GM12878 (cell line): ENCODE data around the gene RNASEH2A. TPM values are rescaled to one million over a fixed set of nuclear protein-coding genes. Genes with fewer than 3 reads are reported as not detected.

Experiments
- BHLHE40 ChIP-seq, 2 experiments: fragments of 450-650 bp in 1 of 2; IDR thresholded peaks; 2 replicates each; pipeline ENCODE4 v1.6.1; 2011 to 2017; ENCODE audit warnings: low read depth in 2 of 2, borderline replicate concordance in 1 of 2, improper control_type of control experiment in 1 of 2, low read length in 1 of 2, mild to moderate bottlenecking in 1 of 2
- CBFB ChIP-seq: IDR thresholded peaks from 2 replicates; pipeline ENCODE4 v1.6.1; 2016; ENCODE audit warnings: antibody characterized with exemption, low read depth
- CHD2 ChIP-seq: IDR thresholded peaks from 2 replicates; pipeline ENCODE4 v1.6.1; 2011; ENCODE audit warnings: low read depth, low read length, improper control_type of control experiment, borderline replicate concordance
- CHD4 ChIP-seq: fragments of 200-600 bp; sonication (generic); IDR thresholded peaks from 2 replicates; pipeline ENCODE4 v1.6.1; 2016; ENCODE audit warnings: mild to moderate bottlenecking
- CREB1 ChIP-seq: IDR thresholded peaks from 2 replicates; pipeline ENCODE4 v1.6.1; 2012; ENCODE audit warnings: low read depth, mild to moderate bottlenecking, inconsistent platforms
- CREM ChIP-seq: IDR thresholded peaks from 2 replicates; pipeline ENCODE4 v1.6.1; 2014; ENCODE audit warnings: antibody characterized with exemption, low read depth
- EGR1 ChIP-seq, 2 experiments: IDR thresholded peaks; 1 replicate in 1 of 2; 2 replicates in 1 of 2; pipeline ENCODE4 v1.6.1; 2011 to 2012; ENCODE audit warnings: low read depth in 2 of 2, low read length in 2 of 2, borderline replicate concordance in 1 of 2, mild to moderate bottlenecking in 1 of 2, moderate library complexity in 1 of 2
- FOS ChIP-seq: IDR thresholded peaks from 3 replicates; pipeline ENCODE4 v1.6.1; 2011; ENCODE audit warnings: borderline replicate concordance; ENCODE audit not compliant: insufficient read length; ENCODE audit errors: extremely low read depth
- FOXK2 ChIP-seq: fragments of 450-650 bp; IDR thresholded peaks from 2 replicates; pipeline ENCODE4 v1.6.1; 2017; ENCODE audit warnings: mild to moderate bottlenecking, moderate library complexity
- IRF4 ChIP-seq: IDR thresholded peaks from 2 replicates; pipeline ENCODE4 v1.6.1; 2011; ENCODE audit warnings: low read depth, low read length
- JUND ChIP-seq: IDR thresholded peaks from 2 replicates; pipeline ENCODE4 v1.6.1; 2012; ENCODE audit warnings: low read depth, mild to moderate bottlenecking, low read length, improper control_type of control experiment, moderate library complexity
- MEF2A ChIP-seq: IDR thresholded peaks from 2 replicates; pipeline ENCODE4 v1.6.1; 2011; ENCODE audit warnings: low read depth, mild to moderate bottlenecking, low read length, moderate library complexity; ENCODE audit not compliant: insufficient read depth
- MEF2B ChIP-seq: fragments of 450-650 bp; IDR thresholded peaks from 2 replicates; pipeline ENCODE4 v1.6.1; 2018; ENCODE audit warnings: mild to moderate bottlenecking, moderate library complexity; ENCODE audit not compliant: partially characterized antibody, poor library complexity, severe bottlenecking
- MTA3 ChIP-seq: IDR thresholded peaks from 2 replicates; pipeline ENCODE4 v1.6.1; 2012; ENCODE audit warnings: low read length, inconsistent platforms, borderline replicate concordance
- MXI1 ChIP-seq: fragments of 150-350 bp; IDR thresholded peaks from 2 replicates; pipeline ENCODE4 v1.6.1; 2011; ENCODE audit warnings: low read depth, mild to moderate bottlenecking, inconsistent platforms, low read length, improper control_type of control experiment
- NBN ChIP-seq: fragments of 450-650 bp; IDR thresholded peaks from 2 replicates; pipeline ENCODE4 v1.6.1; 2016
- NFXL1 ChIP-seq: fragments of 450-650 bp; IDR thresholded peaks from 2 replicates; pipeline ENCODE4 v1.6.1; 2017; ENCODE audit warnings: antibody characterized with exemption, mild to moderate bottlenecking, borderline replicate concordance
- NR2C1 ChIP-seq: fragments of 450-650 bp; IDR thresholded peaks from 2 replicates; pipeline ENCODE4 v1.6.1; 2017; ENCODE audit warnings: antibody characterized with exemption, mild to moderate bottlenecking, moderate library complexity
- NR2C2 ChIP-seq: IDR thresholded peaks from 2 replicates; pipeline ENCODE4 v1.6.1; 2011; ENCODE audit warnings: borderline replicate concordance, low read depth; ENCODE audit not compliant: control insufficient read depth, insufficient read length
- RAD21 ChIP-seq: IDR thresholded peaks from 2 replicates; pipeline ENCODE4 v1.6.1; 2011; ENCODE audit warnings: mild to moderate bottlenecking, low read depth, low read length, moderate library complexity; ENCODE audit not compliant: insufficient read depth
- SMARCA5 ChIP-seq: fragments of 450-650 bp; IDR thresholded peaks from 2 replicates; pipeline ENCODE4 v1.6.1; 2017; ENCODE audit warnings: mild to moderate bottlenecking
- SP1 ChIP-seq: IDR thresholded peaks from one replicate; pipeline ENCODE4 v1.6.1; 2011; ENCODE audit warnings: low read depth, low read length
- SPI1 ChIP-seq: IDR thresholded peaks from 2 replicates; pipeline ENCODE4 v1.6.1; 2011; ENCODE audit warnings: low read depth, mild to moderate bottlenecking, low read length, moderate library complexity, borderline replicate concordance; ENCODE audit not compliant: insufficient read depth
- SREBF2 ChIP-seq: IDR thresholded peaks from 2 replicates; pipeline ENCODE4 v1.6.1; 2012; ENCODE audit warnings: mild to moderate bottlenecking, low read length
- STAT3 ChIP-seq: IDR thresholded peaks from 2 replicates; pipeline ENCODE4 v1.6.1; 2011; ENCODE audit warnings: low read depth, low read length, improper control_type of control experiment
- TCF12 ChIP-seq: IDR thresholded peaks from 2 replicates; pipeline ENCODE4 v1.6.1; 2011; ENCODE audit warnings: low read depth, mild to moderate bottlenecking, low read length
- ZBED1 ChIP-seq: IDR thresholded peaks from 2 replicates; pipeline ENCODE4 v1.6.1; 2016; ENCODE audit warnings: borderline replicate concordance
- ZNF24 ChIP-seq: fragments of 450-650 bp; IDR thresholded peaks from 2 replicates; pipeline ENCODE4 v1.6.1; 2017; ENCODE audit warnings: antibody characterized with exemption, mild to moderate bottlenecking
- ZNF622 ChIP-seq: fragments of 450-650 bp; IDR thresholded peaks from 2 replicates; pipeline ENCODE4 v1.6.1; 2017; ENCODE audit warnings: mild to moderate bottlenecking, inconsistent platforms
- polyA plus RNA-seq, 11 experiments: library from polyadenylated mRNA; depleted of rRNA in 4 of 11; unstranded in 6 of 11; stranded (reverse) in 5 of 11; fragments of >200 nt; fragmentation: Nextera tagmentation in 4 of 11; fragmentation: Illumina TruSeq in 1 of 11; extraction: Ambion mirVana in 4 of 11; extraction: Trizol in 1 of 11; gene quantifications; 1 replicate in 1 of 11; 2 replicates in 10 of 11; pipeline versions ENCODE4 v1.2.1 to v1.2.3, GENCODE V29; 2011 to 2016; ENCODE audit warnings: inconsistent platforms in 2 of 11, missing spikeins in 2 of 11, low read depth in 1 of 11
- total RNA-seq, 4 experiments: library from RNA; depleted of rRNA in 3 of 4; stranded (reverse); fragments of >200 nt in 3 of 4; fragmentation: Illumina TruSeq in 1 of 4; extraction: Trizol in 1 of 4; gene quantifications; 2 replicates each; pipeline versions ENCODE4 v1.2.1 to v1.2.3, GENCODE V29; 2013 to 2021
- TF ChIP-seq, protein P1 (sequence below): IDR thresholded peaks from 2 replicates; pipeline ENCODE4 v1.6.1; 2011; ENCODE audit warnings: low read depth, mild to moderate bottlenecking, low read length, moderate library complexity, borderline replicate concordance; ENCODE audit errors: extremely low read depth
- TF ChIP-seq, protein P2 (sequence below): fragments of 450-650 bp; IDR thresholded peaks from 2 replicates; pipeline ENCODE4 v1.6.1; 2017; ENCODE audit warnings: borderline replicate concordance
- TF ChIP-seq, protein P3 (sequence below): fragments of 450-650 bp; IDR thresholded peaks from 2 replicates; pipeline ENCODE4 v1.6.1; 2016; ENCODE audit warnings: mild to moderate bottlenecking

The RNASEH2A gene
- total and polyA plus RNA-seq, 10 of the 15 experiments (the other 5 are each of a cell fraction or from before 2014, with no cell fraction given): 17.4 to 103 (median 40.4) TPM

DNA sequence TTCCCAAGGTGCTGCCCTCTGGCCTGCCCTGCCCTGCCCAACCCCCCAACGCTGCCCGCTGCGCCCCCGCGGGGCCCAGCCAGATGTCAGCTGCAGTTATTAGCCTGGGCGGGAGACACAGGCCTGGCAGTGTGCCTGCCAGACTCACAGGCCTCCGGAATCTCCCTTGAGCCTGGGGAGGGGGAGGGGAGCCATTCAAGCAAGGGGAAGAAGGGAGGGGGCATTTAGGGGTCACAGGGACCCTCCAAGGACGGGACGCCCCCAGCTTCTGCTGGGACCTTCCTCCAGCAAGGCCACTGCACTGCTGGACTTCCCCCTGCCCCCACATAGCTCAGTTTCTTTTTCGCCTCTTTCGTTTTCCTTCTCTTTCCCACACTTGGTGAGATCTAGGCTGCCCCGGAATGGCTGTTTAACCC is 17.7 kb upstream of the RNASEH2A start (continued):
- TF ChIP-seq BHLHE40 (IDR thresholded peaks at IDR 0.05; ENCODE audit: borderline replicate concordance in 1 of 2, low read depth in 2 of 2, low read length in 1 of 2) (peak; percentile 71 to 82; a peak in 3 of 4 replicates), MXI1 (peak; percentile 38; the same call in 1 of the 2 replicates), RAD21 (0 out of 2 replicates have a peak, but pooled peaks have one; percentile 9), TCF12 (peak; percentile 98), MEF2B (peak; percentile 80), SPI1 (no peak), MEF2A (peak; percentile 77), NR2C1 (peak; percentile 54; the same call in 1 of the 2 replicates), ZBED1 (peak; percentile 89), JUND (no peak), CREB1 (no peak), FOXK2 (no peak), SMARCA5 (no peak), SP1 (peak; percentile 60), NBN (peak; percentile 95; the same call in 1 of the 2 replicates), CHD2 (peak; percentile 93), MTA3 (no peak), ZNF622 (no peak), NFXL1 (no peak), ZNF24 (no peak), SREBF2 (no peak), CBFB (peak; percentile 46; the same call in 1 of the 2 replicates), FOS (no peak), CREM (peak; percentile 76; the same call in 1 of the 2 replicates), IRF4 (peak; percentile 25; the same call in 1 of the 2 replicates), STAT3 (no peak), CHD4 (no peak), NR2C2 (no peak), EGR1 (IDR thresholded peaks at IDR 0.05; ENCODE audit: borderline replicate concordance in 1 of 2, low read depth in 2 of 2, low read length in 2 of 2) (peak; percentile 5 to 79)
- TF ChIP-seq, protein P1, sequence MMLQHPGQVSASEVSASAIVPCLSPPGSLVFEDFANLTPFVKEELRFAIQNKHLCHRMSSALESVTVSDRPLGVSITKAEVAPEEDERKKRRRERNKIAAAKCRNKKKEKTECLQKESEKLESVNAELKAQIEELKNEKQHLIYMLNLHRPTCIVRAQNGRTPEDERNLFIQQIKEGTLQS: no peak
- TF ChIP-seq, protein P2, sequence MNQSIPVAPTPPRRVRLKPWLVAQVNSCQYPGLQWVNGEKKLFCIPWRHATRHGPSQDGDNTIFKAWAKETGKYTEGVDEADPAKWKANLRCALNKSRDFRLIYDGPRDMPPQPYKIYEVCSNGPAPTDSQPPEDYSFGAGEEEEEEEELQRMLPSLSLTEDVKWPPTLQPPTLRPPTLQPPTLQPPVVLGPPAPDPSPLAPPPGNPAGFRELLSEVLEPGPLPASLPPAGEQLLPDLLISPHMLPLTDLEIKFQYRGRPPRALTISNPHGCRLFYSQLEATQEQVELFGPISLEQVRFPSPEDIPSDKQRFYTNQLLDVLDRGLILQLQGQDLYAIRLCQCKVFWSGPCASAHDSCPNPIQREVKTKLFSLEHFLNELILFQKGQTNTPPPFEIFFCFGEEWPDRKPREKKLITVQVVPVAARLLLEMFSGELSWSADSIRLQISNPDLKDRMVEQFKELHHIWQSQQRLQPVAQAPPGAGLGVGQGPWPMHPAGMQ: no peak
- TF ChIP-seq, protein P3, sequence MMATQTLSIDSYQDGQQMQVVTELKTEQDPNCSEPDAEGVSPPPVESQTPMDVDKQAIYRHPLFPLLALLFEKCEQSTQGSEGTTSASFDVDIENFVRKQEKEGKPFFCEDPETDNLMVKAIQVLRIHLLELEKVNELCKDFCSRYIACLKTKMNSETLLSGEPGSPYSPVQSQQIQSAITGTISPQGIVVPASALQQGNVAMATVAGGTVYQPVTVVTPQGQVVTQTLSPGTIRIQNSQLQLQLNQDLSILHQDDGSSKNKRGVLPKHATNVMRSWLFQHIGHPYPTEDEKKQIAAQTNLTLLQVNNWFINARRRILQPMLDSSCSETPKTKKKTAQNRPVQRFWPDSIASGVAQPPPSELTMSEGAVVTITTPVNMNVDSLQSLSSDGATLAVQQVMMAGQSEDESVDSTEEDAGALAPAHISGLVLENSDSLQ: 0 out of 2 replicates have a peak, but pooled peaks have one; percentile 36
